Cardiac fibroblast (primary cell): Measurements from ENCODE around the gene GPHN.
A peak's percentile ranks its signal among the peaks of the same experiment; 100 is the strongest.

Source experiments
- DNase-seq, 2 donors: peaks; one replicate each; pipeline versions ENCODE4 v3.0.0 to v3.0.0-alpha.2; 2010; ENCODE audit warnings: low read depth in 2 of 2
- H3K4me3 ChIP-seq, 2 donors: replicated peaks in 1 of 2; 1 replicate in 1 of 2; 2 replicates in 1 of 2; pipeline ENCODE4 v1.5.1; 2011; ENCODE audit warnings: low read depth in 2 of 2, low read length in 2 of 2, mild to moderate bottlenecking in 2 of 2, moderate library complexity in 1 of 2
- TF ChIP-seq, protein P1 (sequence below): IDR thresholded peaks from one replicate; pipeline ENCODE4 v1.5.1; 2011; ENCODE audit warnings: low read depth, mild to moderate bottlenecking, low read length, inconsistent platforms

The GPHN gene

GRCh38 chr14:66473223-66473622, 34.7 kb upstream of the GPHN start:
- DNase-seq: no peak
- H3K4me3 ChIP-seq: no peak overlapping the region
- TF ChIP-seq, protein P1, sequence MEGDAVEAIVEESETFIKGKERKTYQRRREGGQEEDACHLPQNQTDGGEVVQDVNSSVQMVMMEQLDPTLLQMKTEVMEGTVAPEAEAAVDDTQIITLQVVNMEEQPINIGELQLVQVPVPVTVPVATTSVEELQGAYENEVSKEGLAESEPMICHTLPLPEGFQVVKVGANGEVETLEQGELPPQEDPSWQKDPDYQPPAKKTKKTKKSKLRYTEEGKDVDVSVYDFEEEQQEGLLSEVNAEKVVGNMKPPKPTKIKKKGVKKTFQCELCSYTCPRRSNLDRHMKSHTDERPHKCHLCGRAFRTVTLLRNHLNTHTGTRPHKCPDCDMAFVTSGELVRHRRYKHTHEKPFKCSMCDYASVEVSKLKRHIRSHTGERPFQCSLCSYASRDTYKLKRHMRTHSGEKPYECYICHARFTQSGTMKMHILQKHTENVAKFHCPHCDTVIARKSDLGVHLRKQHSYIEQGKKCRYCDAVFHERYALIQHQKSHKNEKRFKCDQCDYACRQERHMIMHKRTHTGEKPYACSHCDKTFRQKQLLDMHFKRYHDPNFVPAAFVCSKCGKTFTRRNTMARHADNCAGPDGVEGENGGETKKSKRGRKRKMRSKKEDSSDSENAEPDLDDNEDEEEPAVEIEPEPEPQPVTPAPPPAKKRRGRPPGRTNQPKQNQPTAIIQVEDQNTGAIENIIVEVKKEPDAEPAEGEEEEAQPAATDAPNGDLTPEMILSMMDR: no peak

DNA sequence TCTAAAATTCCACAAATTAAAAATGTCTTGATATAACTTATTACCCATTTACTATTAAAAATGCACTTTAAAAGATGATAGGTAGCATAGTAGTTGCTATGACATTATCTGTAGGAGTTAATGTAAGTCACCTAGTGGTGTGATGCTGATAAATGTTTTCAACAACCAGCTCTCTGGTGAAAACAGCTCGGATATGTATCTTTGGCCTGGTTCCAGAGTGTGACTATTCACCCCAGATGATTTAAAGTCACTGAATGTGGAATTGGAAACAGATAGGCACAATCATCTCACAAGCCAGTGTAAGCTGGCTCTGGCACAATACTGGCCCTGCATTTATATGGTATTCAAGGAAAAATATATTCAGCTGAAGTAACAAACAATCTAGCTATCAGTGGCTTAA, 31.0 kb upstream of the GPHN start:
- peak in 1 of 2 donors; percentile 65 for DNase-seq
- TF ChIP-seq, protein P1: no peak
- H3K4me3 ChIP-seq: no peak overlapping the region

DNA sequence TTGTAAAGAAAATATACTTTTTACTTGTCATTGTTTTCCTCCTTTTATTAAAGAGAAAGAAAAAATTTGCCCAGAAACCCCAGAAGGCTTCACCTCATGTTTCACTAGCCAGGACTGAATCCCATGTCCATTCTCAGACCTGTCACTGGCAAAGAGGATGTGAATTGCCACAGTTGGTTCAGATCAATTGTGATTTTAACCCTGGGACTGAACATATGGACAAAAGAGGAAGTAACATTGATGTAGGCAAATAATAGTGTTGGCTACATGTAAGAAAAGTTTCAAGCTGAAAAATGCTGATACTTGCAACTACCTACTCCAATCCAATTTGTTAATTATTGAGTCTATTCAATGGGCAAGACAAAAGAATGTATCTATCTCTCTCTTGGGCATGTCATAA, 30.4 kb upstream of the GPHN start:
- H3K4me3 ChIP-seq: no peak overlapping the region
- DNase-seq: no peak
- TF ChIP-seq, protein P1: no peak

GRCh38 chr14:66482873-66483272, 25.1 kb upstream of the GPHN start:
- H3K4me3 ChIP-seq: no peak overlapping the region
- no peak for DNase-seq
- TF ChIP-seq, protein P1: no peak

DNA sequence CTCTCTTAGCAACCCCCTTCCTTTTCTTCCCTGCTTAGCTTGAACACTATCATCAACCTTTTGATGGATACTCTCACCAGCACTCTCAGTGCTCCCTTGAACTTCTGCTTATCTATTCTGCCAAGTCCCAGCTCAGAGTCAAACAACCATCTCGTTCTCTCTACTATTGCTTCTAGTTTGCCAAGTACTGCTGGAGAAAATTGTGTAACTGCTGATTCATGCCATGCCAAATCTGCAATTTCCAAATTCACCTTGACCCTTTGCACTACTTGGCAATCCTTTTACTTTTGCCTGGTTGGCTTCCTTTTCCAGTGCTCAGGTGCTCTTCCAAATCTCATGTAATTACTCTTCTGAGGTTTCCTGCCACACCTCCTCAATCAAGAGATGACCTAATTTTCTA, 24.6 kb upstream of the GPHN start:
- DNase-seq: peak; percentile 27 to 41
- TF ChIP-seq, protein P1: no peak
- H3K4me3 ChIP-seq: no peak overlapping the region

GRCh38 chr14:66485029-66485428, 22.9 kb upstream of the GPHN start:
- no peak overlapping the region for H3K4me3 ChIP-seq
- TF ChIP-seq, protein P1: no peak
- no peak for DNase-seq

DNA sequence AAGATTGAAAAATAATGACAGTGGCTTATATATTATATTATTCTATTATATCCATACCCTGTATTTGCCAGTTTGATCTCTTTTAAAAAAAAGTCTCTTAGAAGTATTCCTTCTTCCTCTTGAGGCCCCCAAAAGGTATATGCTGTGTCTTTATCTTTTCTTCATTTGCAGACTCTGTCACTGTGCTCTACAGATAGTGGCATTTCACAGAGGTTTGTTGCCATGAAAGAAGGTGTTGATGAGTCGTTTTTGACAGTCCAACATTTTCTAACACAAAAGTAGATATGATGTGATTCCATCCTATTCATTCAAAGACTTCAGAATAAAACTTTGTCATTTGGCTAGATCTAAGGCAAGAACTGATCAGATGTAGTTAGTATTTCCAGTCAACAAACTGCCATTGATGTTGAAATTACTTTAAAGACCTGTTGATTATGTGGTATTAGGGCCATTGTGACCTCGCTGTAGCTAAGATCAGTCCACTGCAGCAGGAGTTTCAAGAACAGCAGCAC, 22.0 kb upstream of the GPHN start, which contains the start of gene CCDC196:
Gene CCDC196 (plus strand): TSS at position 462 of the 512 bp plus-strand sequence. CDS start 132 bp downstream, outside the sequence.
- no peak for DNase-seq
- TF ChIP-seq, protein P1: no peak
- no peak within 1 kb of the TSS for H3K4me3 ChIP-seq
